ENCODE data around the gene CORO2B. TPM values are rescaled to one million over a fixed set of nuclear protein-coding genes. Genes with fewer than 3 reads are reported as not detected.

Gene CORO2B
- total and polyA plus RNA-seq, 2 of the 4 experiments (the other 2 are of a cell fraction) = 9.3 to 39.3 TPM

- no peak overlapping the region for H2BK20ac ChIP-seq (ENCODE audit: low read depth, low read length)
- intact Hi-C loops (cut with micrococcal nuclease) = no loop called here
- H2AK5ac ChIP-seq (ENCODE audit: low read depth, low read length) = no peak overlapping the region
- no peaks in the 10 kb centered on the region for H4K20me1 ChIP-seq (ENCODE audit: insufficient read depth, low read length)
- H3K27me3 ChIP-seq (ENCODE audit: control insufficient read depth, insufficient read depth, low read length) = peaks cover 19% of the 10 kb centered on the region
- H3K18ac ChIP-seq (ENCODE audit: low read depth, low read length) = no peak overlapping the region
- H3K9ac ChIP-seq (ENCODE audit: low read depth, low read length) = no peak overlapping the region
- no peak overlapping the region for H3K4ac ChIP-seq (ENCODE audit: low read depth, low read length)
- ATAC-seq (ENCODE audit: low read depth) = no peak
- dilution Hi-C loops (cut with HindIII; ENCODE audit: low sequenced_read_pairs, unreplicated experiment) = no loop called here
- no peak for DNase-seq
- no peaks in the 10 kb centered on the region for H3K79me1 ChIP-seq (ENCODE audit: low read depth in 1 of 2, low read length in 2 of 2)
- H3K14ac ChIP-seq (replicated peaks; ENCODE audit: low read depth, low read length) = no peak overlapping the region
- no peak overlapping the region for H4K91ac ChIP-seq (ENCODE audit: insufficient read depth, low read depth, low read length)
- H3K56ac ChIP-seq (ENCODE audit: extremely low read depth, insufficient read depth, low read length) = no peak overlapping the region
- H2AFZ ChIP-seq (replicated peaks; ENCODE audit: low read length, poor library complexity) = no peak overlapping the region
- no peak overlapping the region for H2BK15ac ChIP-seq (ENCODE audit: low read depth, low read length)
- POLR2A ChIA-PET (ENCODE audit: unreplicated experiment) = no interaction called here
- H3K36me3 ChIP-seq (ENCODE audit: control insufficient read depth, insufficient read depth, low read length) = no peaks in the 10 kb centered on the region
- H3K4me2 ChIP-seq (ENCODE audit: low read depth, low read length) = no peak overlapping the region
- H2AK9ac ChIP-seq (replicated peaks; ENCODE audit: low read depth, low read length, poor library complexity) = no peak overlapping the region
- H4K5ac ChIP-seq (ENCODE audit: low read depth, low read length) = no peak overlapping the region
- TF ChIP-seq CHD1 (IDR thresholded peaks at IDR 0.05; ENCODE audit: low read depth, low read length) (no peak), FOS (IDR thresholded peaks at IDR 0.05; ENCODE audit: low read depth, low read length) (no peak), MAFK (IDR thresholded peaks at IDR 0.05; ENCODE audit: low read depth, low read length) (no peak), CTCF (conservative IDR thresholded peaks at IDR 0.05; ENCODE audit: low read depth, low read length) (no peak), MXI1 (IDR thresholded peaks at IDR 0.05; ENCODE audit: borderline replicate concordance, low read depth, low read length) (no peak), RCOR1 (IDR thresholded peaks at IDR 0.05; ENCODE audit: insufficient replicate concordance, low read length) (no peak), RFX5 (IDR thresholded peaks at IDR 0.05; ENCODE audit: low read depth, low read length) (no peak), ELK1 (IDR thresholded peaks at IDR 0.05; ENCODE audit: borderline replicate concordance, low read depth, low read length) (no peak), SMC3 (IDR thresholded peaks at IDR 0.05; ENCODE audit: low read depth, low read length) (no peak), CEBPB (IDR thresholded peaks at IDR 0.05; ENCODE audit: low read depth, low read length) (no peak), NFE2L2 (IDR thresholded peaks at IDR 0.05; ENCODE audit: low read depth, low read length) (no peak), USF2 (IDR thresholded peaks at IDR 0.05; ENCODE audit: low read depth, low read length) (no peak), BHLHE40 (IDR thresholded peaks at IDR 0.05; ENCODE audit: low read depth, low read length) (no peak), MAZ (IDR thresholded peaks at IDR 0.05; ENCODE audit: borderline replicate concordance, low read depth, low read length) (no peak), POLR2A (IDR thresholded peaks at IDR 0.05; ENCODE audit: low read depth, low read length) (no peak), RAD21 (IDR thresholded peaks at IDR 0.05; ENCODE audit: low read length) (no peak)
- no peak overlapping the region for H3K4me3 ChIP-seq (ENCODE audit: insufficient read depth, low read depth, low read length)
- no peak overlapping the region for H3K23ac ChIP-seq (ENCODE audit: low read depth, low read length)
- H4K8ac ChIP-seq (ENCODE audit: low read depth in 2 of 2, low read length in 2 of 2) = no peak overlapping the region
- no peaks in the 10 kb centered on the region for H3K9me3 ChIP-seq (ENCODE audit: control insufficient read depth, insufficient read depth, low read length)
- H3K4me1 ChIP-seq (ENCODE audit: control insufficient read depth, insufficient read depth, low read length) = no peaks in the 10 kb centered on the region
- no peaks in the 10 kb centered on the region for H3K9me1 ChIP-seq (ENCODE audit: insufficient read depth, low read length)
- H2BK5ac ChIP-seq (ENCODE audit: low read depth, low read length, poor library complexity, severe bottlenecking) = no peak overlapping the region
- no peak overlapping the region for H2BK120ac ChIP-seq (ENCODE audit: low read depth, low read length)
- CTCF ChIA-PET = interaction anchor here (1.4 kb wide), 1 partner anchor 108 kb away, joined by 6 read pairs; no protein-coding TSS in a partner anchor
- in situ Hi-C loops (cut with MboI; ENCODE audit: low sequenced_read_pairs) = no loop called here
- BruUV-seq (replicated peaks) = no TSS peak
- no peak overlapping the region for H3K27ac ChIP-seq (ENCODE audit: insufficient read depth, low read length)
These were observed 13.6 kb upstream of the CORO2B start for GRCh38 chr15:68565234-68565633.
